K562 (cell line): Measurements from ENCODE around the gene SEMA5A. TPM values are rescaled to one million over a fixed set of nuclear protein-coding genes. Genes with fewer than 3 reads are reported as not detected.

Source experiments
- ATAC-seq: fragments of 200-7000 bp; cut with Tn5 transposase; 3 replicates; pipeline ENCODE4 v1.9.1; 2020; ENCODE audit warnings: moderate library complexity
- BruUV-seq: library from RNA; stranded (reverse); fragments of 400-500 nt; replicated peaks from 2 replicates; lab custom pipeline; 2021; lab: Mats Ljungman, UMichigan
- CTCF ChIA-PET: fragments of 300-600 bp; formaldehyde crosslinking; extraction: SDS; loops from one replicate; lab custom pipeline; 2021; ENCODE audit warnings: low intra/inter-chr PET ratio; lab: Yijun Ruan, JAX
- POLR2A ChIA-PET: fragments of 300-600, 350-650 bp; sonication (Branson Sonifier 250); formaldehyde crosslinking; extraction: SDS; loops from one replicate; lab custom pipeline; 2021; ENCODE audit warnings: antibody characterized with exemption, inconsistent platforms; lab: Yijun Ruan, JAX
- DNase-seq, 4 experiments: peaks; one replicate each; pipeline versions ENCODE4 v3.0.0 to v3.0.0-alpha.2; 2011 to 2018; ENCODE audit warnings: low spot score in 3 of 4, mixed read lengths in 3 of 4; ENCODE audit errors: extremely low read depth in 1 of 4
- FAIRE-seq: peaks from 2 replicates; lab custom pipeline; 2011; peaks lifted over from hg19 to GRCh38; lab: Jason Lieb, UNC
- H2AFZ ChIP-seq: 2 replicates; pipeline ENCODE4 v1.6.0; 2011; ENCODE audit warnings: low read depth, low read length, control low read depth, inconsistent platforms
- H3K27ac ChIP-seq: fragments of 200-600 bp; 3 replicates; pipeline ENCODE4 v1.8.0; 2011; ENCODE audit warnings: low read depth, mild to moderate bottlenecking, control low read depth, inconsistent platforms, low read length, moderate library complexity, mixed read lengths; ENCODE audit errors: extremely low read depth
- H3K27me3 ChIP-seq, 2 experiments: fragments of 300-600 bp in 1 of 2; 2 replicates in 1 of 2; 3 replicates in 1 of 2; pipeline versions ENCODE4 v1.6.0 to v1.8.0; 2011; ENCODE audit warnings: inconsistent platforms in 2 of 2, low read length in 2 of 2, mild to moderate bottlenecking in 1 of 2, mixed read lengths in 1 of 2, moderate library complexity in 1 of 2; ENCODE audit not compliant: control insufficient read depth in 2 of 2, insufficient read depth in 2 of 2
- H3K36me3 ChIP-seq: fragments of 300-600 bp; 3 replicates; pipeline ENCODE4 v1.8.0; 2011; ENCODE audit warnings: mild to moderate bottlenecking, low read length, inconsistent platforms; ENCODE audit not compliant: control insufficient read depth, insufficient read depth
- H3K4me1 ChIP-seq, 2 experiments: fragments of 200-600 bp in 1 of 2; replicated peaks in 1 of 2; 2 replicates in 1 of 2; 3 replicates in 1 of 2; pipeline versions ENCODE4 v1.5.1 to v1.8.0; 2011; ENCODE audit warnings: inconsistent platforms in 2 of 2, low read length in 2 of 2, mild to moderate bottlenecking in 1 of 2, mixed read lengths in 1 of 2, moderate library complexity in 1 of 2; ENCODE audit not compliant: control insufficient read depth in 2 of 2, insufficient read depth in 2 of 2
- H3K4me2 ChIP-seq: 2 replicates; pipeline ENCODE4 v1.6.1; 2011; ENCODE audit warnings: low read length, control low read depth, inconsistent platforms, mixed read lengths; ENCODE audit not compliant: insufficient read depth
- H3K4me3 ChIP-seq: fragments of 200-600 bp; sonication (generic), shearing (Covaris generic); 2 replicates; pipeline ENCODE4 v1.5.1; 2016; ENCODE audit warnings: control low read depth, inconsistent platforms
- H3K79me2 ChIP-seq: fragments of 200-600 bp; 3 replicates; pipeline ENCODE4 v1.8.0; 2011; ENCODE audit warnings: low read length, inconsistent platforms; ENCODE audit not compliant: control insufficient read depth, insufficient read depth
- H3K9ac ChIP-seq, 2 experiments: 2 replicates each; pipeline versions ENCODE4 v1.6.0 to v1.6.1; 2011; ENCODE audit warnings: low read depth in 2 of 2, low read length in 2 of 2, control low read depth in 1 of 2, inconsistent platforms in 1 of 2, mild to moderate bottlenecking in 1 of 2, mixed read lengths in 1 of 2; ENCODE audit not compliant: insufficient read depth in 1 of 2
- H3K9me1 ChIP-seq: one replicate; pipeline ENCODE4 v1.6.0; 2011; ENCODE audit warnings: inconsistent platforms, mild to moderate bottlenecking, low read length, moderate library complexity; ENCODE audit not compliant: control insufficient read depth, insufficient read depth
- H3K9me3 ChIP-seq: replicated peaks from 2 replicates; pipeline ENCODE4 v1.5.1; 2011; ENCODE audit warnings: low read depth, low read length, inconsistent platforms; ENCODE audit not compliant: control insufficient read depth, insufficient read depth
- H4K20me1 ChIP-seq: replicated peaks from 2 replicates; pipeline ENCODE4 v1.6.1; 2011; ENCODE audit warnings: low read length, inconsistent platforms, mixed read lengths; ENCODE audit not compliant: control insufficient read depth, insufficient read depth
- CTCF ChIP-seq, 3 experiments: IDR thresholded peaks in 2 of 3; conservative IDR thresholded peaks in 1 of 3; 2 replicates each; pipeline ENCODE4 v1.5.1; 2011 to 2012; ENCODE audit warnings: low read length in 3 of 3, mild to moderate bottlenecking in 3 of 3, control low read depth in 2 of 3, improper control_type of control experiment in 1 of 3, inconsistent platforms in 1 of 3, low read depth in 1 of 3, mixed read lengths in 1 of 3, moderate library complexity in 1 of 3; ENCODE audit not compliant: insufficient read depth in 2 of 3
- DIDO1 ChIP-seq: fragments of 450-650 bp; IDR thresholded peaks from 2 replicates; pipeline ENCODE4 v1.6.1; 2016; ENCODE audit warnings: low read depth, missing biosample characterization, missing genetic modification characterization
- EWSR1 ChIP-seq: fragments of 450-650 bp; IDR thresholded peaks from 2 replicates; pipeline ENCODE4 v1.6.1; 2018; ENCODE audit warnings: borderline replicate concordance, mild to moderate bottlenecking, low read depth, moderate library complexity; ENCODE audit not compliant: partially characterized antibody
- HIVEP1 ChIP-seq: fragments of 250-450 bp; sonication (Bioruptor Pico); IDR thresholded peaks from 2 replicates; pipeline ENCODE4 v1.4.0; 2020; ENCODE audit warnings: mild to moderate bottlenecking
- HMG20B ChIP-seq: fragments of 250-450 bp; sonication (Bioruptor Pico); IDR thresholded peaks from 2 replicates; pipeline ENCODE4 v1.5.0; 2021; ENCODE audit warnings: mild to moderate bottlenecking
- SNAPC5 ChIP-seq: fragments of 250-450 bp; sonication (Bioruptor Pico); IDR thresholded peaks from 2 replicates; pipeline ENCODE4 v1.8.0; 2021; ENCODE audit warnings: moderate library complexity, mild to moderate bottlenecking, inconsistent platforms
- SOX6 ChIP-seq: fragments of 450-650 bp; IDR thresholded peaks from 2 replicates; pipeline ENCODE4 v1.6.1; 2014; ENCODE audit warnings: mild to moderate bottlenecking
- ZKSCAN1 ChIP-seq: fragments of 150-350 bp; IDR thresholded peaks from 2 replicates; pipeline ENCODE4 v1.6.1; 2016; ENCODE audit warnings: low read depth, low read length
- WGBS: fragments of 100-300 bp; shearing (Covaris generic); methylation state at CpG from one replicate; pipeline ENCODE4 v1.1.6; 2016; ENCODE audit warnings: low coverage, mixed read lengths; ENCODE audit not compliant: insufficient coverage; ENCODE audit errors: missing lambda C conversion rate; 5-methylcytosine and 5-hydroxymethylcytosine counted together
- in situ Hi-C: fragments of 300-500 bp; cut with MboI; formaldehyde crosslinking; loops from 4 replicates; pipeline ENCODE4 v1.15.0; 2018; ENCODE audit warnings: inconsistent platforms, mixed read lengths
- intact Hi-C: fragments of 100-400 bp; cut with micrococcal nuclease; formaldehyde crosslinking; loops from 2 replicates; pipeline ENCODE4 v1.14.2; 2022
- polyA plus RNA-seq, 8 experiments: library from polyadenylated mRNA; depleted of rRNA in 4 of 8; stranded (reverse) in 5 of 8; unstranded in 3 of 8; fragments of >200 nt; fragmentation: Nextera tagmentation in 2 of 8; fragmentation: Illumina TruSeq in 1 of 8; extraction: Ambion mirVana in 2 of 8; extraction: Trizol in 1 of 8; gene quantifications; 2 replicates each; pipeline versions ENCODE4 v1.2.1 to v1.2.3, GENCODE V29; 2011 to 2014; ENCODE audit warnings: inconsistent platforms in 1 of 8, missing spikeins in 1 of 8
- total RNA-seq, 7 experiments: library from RNA; depleted of rRNA in 6 of 7; stranded (reverse); fragments of >200 nt in 6 of 7; fragmentation: Illumina TruSeq in 2 of 7; extraction: Trizol in 2 of 7; gene quantifications; 2 replicates each; pipeline versions ENCODE4 v1.2.1 to v1.2.3, GENCODE V29; 2011 to 2021; ENCODE audit warnings: low replicate concordance in 1 of 7
- TF ChIP-seq, protein P1 (sequence below): fragments of 450-650 bp; formaldehyde crosslinking; IDR thresholded peaks from 2 replicates; pipeline ENCODE4 v1.4.0; 2020; ENCODE audit warnings: mild to moderate bottlenecking, moderate library complexity

The SEMA5A gene
- total and polyA plus RNA-seq, 9 of the 15 experiments (the other 6 are each of a cell fraction or from before 2014, with no cell fraction given): 0.02 TPM; not detected in 8

DNA sequence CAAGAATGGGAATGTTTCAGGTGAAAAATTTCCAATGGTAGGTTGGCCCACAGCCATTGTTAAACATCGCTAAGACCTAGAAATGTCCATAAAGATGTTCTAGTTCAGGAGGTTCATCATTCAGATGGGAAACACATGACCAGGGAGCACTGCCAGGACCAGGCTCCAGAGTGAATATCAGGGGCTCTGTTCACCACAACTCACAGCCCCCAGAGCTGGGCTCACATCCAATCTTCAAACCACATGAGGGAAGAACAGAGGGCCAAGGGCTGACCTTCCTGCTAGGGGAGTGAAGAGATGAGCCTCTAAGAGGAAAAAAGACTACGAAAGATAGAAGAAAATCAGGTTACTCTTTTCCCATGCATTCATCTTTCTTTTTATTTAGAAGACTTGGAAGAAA lies 205.8 kb downstream of the SEMA5A start:
- no peaks in the 10 kb centered on the region for H4K20me1 ChIP-seq
- H3K4me2 ChIP-seq: no peak overlapping the region
- H3K79me2 ChIP-seq: no peaks in the 10 kb centered on the region
- FAIRE-seq (no peak), ATAC-seq (no peak), DNase-seq (no peak)
- no peak overlapping the region for H3K27ac ChIP-seq
- H3K27me3 ChIP-seq: no peaks in the 10 kb centered on the region
- 4% methylated on average over 2 of the region's 2 CpGs for WGBS
- H3K9me1 ChIP-seq: no peaks in the 10 kb centered on the region
- ChIA-PET CTCF (no interaction called here), POLR2A (no interaction called here)
- BruUV-seq: no TSS peak
- no peaks in the 10 kb centered on the region for H3K36me3 ChIP-seq
- no peak overlapping the region for H3K9ac ChIP-seq
- no peak for TF ChIP-seq EWSR1
- TF ChIP-seq DIDO1: no peak
- no peak for TF ChIP-seq CTCF (IDR thresholded peaks at IDR 0.05 in 2 of 3, conservative IDR thresholded peaks at IDR 0.05 in 1 of 3; ENCODE audit: insufficient read depth in 2 of 3, low read depth in 1 of 3, low read length in 3 of 3)
- TF ChIP-seq, protein P1, sequence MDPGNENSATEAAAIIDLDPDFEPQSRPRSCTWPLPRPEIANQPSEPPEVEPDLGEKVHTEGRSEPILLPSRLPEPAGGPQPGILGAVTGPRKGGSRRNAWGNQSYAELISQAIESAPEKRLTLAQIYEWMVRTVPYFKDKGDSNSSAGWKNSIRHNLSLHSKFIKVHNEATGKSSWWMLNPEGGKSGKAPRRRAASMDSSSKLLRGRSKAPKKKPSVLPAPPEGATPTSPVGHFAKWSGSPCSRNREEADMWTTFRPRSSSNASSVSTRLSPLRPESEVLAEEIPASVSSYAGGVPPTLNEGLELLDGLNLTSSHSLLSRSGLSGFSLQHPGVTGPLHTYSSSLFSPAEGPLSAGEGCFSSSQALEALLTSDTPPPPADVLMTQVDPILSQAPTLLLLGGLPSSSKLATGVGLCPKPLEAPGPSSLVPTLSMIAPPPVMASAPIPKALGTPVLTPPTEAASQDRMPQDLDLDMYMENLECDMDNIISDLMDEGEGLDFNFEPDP: no peak
- no peak for TF ChIP-seq HIVEP1 (CRISPR knock-in tag)
- TF ChIP-seq SOX6: no peak
- no peak for TF ChIP-seq ZKSCAN1
- TF ChIP-seq SNAPC5: no peak
- TF ChIP-seq HMG20B (CRISPR knock-in tag): no peak
- in situ Hi-C loops (no loop called here), intact Hi-C loops (no loop called here)
- no peaks in the 10 kb centered on the region for H3K9me3 ChIP-seq
- H3K4me3 ChIP-seq: no peak overlapping the region
- no peak overlapping the region for H2AFZ ChIP-seq
- H3K4me1 ChIP-seq: no peaks in the 10 kb centered on the region
